ENCODE measurements around the gene TEX22. TPM values are rescaled to one million over a fixed set of nuclear protein-coding genes. Genes with fewer than 3 reads are reported as not detected.

TEX22 gene
- total RNA-seq, 1 donor from 2014 or later = 3.8 TPM

GRCh38 chr14:105444859-105445258 is 46.5 kb downstream of the TEX22 start:
- no peak for DNase-seq
- Histone ChIP-seq H3K27ac (no peak overlapping the region), H3K36me3 (peaks cover 19% of the 10 kb centered on the region), H3K4me1 (peaks cover 9% of the 10 kb centered on the region), H3K27me3 (ENCODE audit: low read depth) (no peaks in the 10 kb centered on the region), H3K9me3 (no peaks in the 10 kb centered on the region), H3K4me3 (no peak overlapping the region)
- intact Hi-C loops (cut with DNase I) = no loop called here
- TF ChIP-seq CTCF (IDR thresholded peaks at IDR 0.05) = no peak
- ATAC-seq = no peak

- ATAC-seq (no peak), DNase-seq (no peak)
- Histone ChIP-seq H3K27ac (no peak overlapping the region), H3K36me3 (peaks cover 21% of the 10 kb centered on the region), H3K4me3 (no peak overlapping the region), H3K4me1 (peaks cover 9% of the 10 kb centered on the region), H3K9me3 (no peaks in the 10 kb centered on the region), H3K27me3 (ENCODE audit: low read depth) (no peaks in the 10 kb centered on the region)
- intact Hi-C loops (cut with DNase I) = no loop called here
- no peak for TF ChIP-seq CTCF (IDR thresholded peaks at IDR 0.05)
Measured at GRCh38 chr14:105445290-105445689, 47.0 kb downstream of the TEX22 start.

GRCh38 chr14:105445901-105446845 is 47.8 kb downstream of the TEX22 start:
- H3K4me3 ChIP-seq = no peak overlapping the region
- no peaks in the 10 kb centered on the region for H3K27me3 ChIP-seq (ENCODE audit: low read depth)
- H3K9me3 ChIP-seq = no peaks in the 10 kb centered on the region
- peaks cover 9% of the 10 kb centered on the region for H3K4me1 ChIP-seq
- H3K27ac ChIP-seq = no peak overlapping the region
- DNase-seq (no peak), ATAC-seq (no peak)
- H3K36me3 ChIP-seq = peaks cover 28% of the 10 kb centered on the region
- no peak for TF ChIP-seq CTCF (IDR thresholded peaks at IDR 0.05)
- intact Hi-C loops (cut with DNase I) = no loop called here

- peaks cover 30% of the 10 kb centered on the region for H3K36me3 ChIP-seq
- no peaks in the 10 kb centered on the region for H3K9me3 ChIP-seq
- no peak overlapping the region for H3K27ac ChIP-seq
- intact Hi-C loops (cut with DNase I) = no loop called here
- peaks cover 9% of the 10 kb centered on the region for H3K4me1 ChIP-seq
- TF ChIP-seq CTCF (IDR thresholded peaks at IDR 0.05) = no peak
- no peak overlapping the region for H3K4me3 ChIP-seq
- ATAC-seq (no peak), DNase-seq (no peak)
- no peaks in the 10 kb centered on the region for H3K27me3 ChIP-seq (ENCODE audit: low read depth)
Measured at GRCh38 chr14:105446971-105447370, 48.6 kb downstream of the TEX22 start.

DNA sequence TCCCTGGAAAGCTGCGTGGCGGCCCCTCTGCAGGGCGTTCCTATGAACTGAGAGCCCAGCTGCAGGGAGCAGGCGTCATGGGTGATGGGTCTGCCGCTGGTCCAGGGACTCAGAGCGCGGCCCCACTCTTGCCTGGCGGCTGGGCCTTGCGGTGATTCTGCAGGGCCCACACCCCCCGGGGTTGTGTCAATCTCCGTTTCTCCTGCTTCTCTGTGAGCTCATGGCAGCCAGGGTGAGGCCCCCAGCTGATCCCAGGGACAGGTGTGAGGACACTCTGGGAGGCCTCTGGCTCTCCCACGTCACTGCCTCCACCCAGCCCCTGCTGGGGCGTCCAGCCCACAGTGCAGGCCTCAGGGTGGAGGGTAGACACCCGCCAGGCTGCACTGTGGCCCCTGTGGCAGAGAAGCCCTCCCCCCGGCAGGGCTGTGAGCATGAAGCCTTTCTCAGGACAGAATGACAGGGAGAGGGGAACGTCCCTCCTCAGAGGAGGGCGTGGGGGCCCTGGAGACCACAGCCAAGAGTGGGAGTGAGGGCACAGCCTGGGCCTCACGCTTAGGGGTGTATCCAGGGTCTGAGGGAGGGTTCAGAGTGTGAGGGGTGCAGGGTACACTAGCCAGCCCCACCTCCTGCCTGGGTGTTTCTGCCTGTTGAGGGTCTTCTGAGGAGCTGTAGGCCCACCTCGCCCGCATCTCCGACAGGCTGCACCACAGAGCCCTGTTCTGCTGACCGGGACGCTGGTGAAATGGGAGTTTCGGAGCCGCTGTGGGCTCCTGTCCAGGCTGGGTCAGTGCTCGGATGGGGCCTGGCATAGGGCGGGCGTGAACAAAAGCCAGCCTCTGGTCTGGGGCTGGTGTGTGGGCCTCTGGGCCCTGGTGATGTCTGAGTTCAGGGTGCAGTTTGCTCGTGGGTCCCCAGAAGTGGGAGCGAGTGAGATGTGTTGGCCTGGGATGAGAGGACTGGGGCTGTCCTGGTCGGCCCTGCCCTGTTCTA is 49.6 kb downstream of the TEX22 start:
- ATAC-seq = peak; percentile 2
- H3K36me3 ChIP-seq = peaks cover 23% of the 10 kb centered on the region
- no peak for TF ChIP-seq CTCF (IDR thresholded peaks at IDR 0.05)
- no peak overlapping the region for H3K4me3 ChIP-seq
- no peaks in the 10 kb centered on the region for H3K9me3 ChIP-seq
- intact Hi-C loops (cut with DNase I) = no loop called here
- no peak for DNase-seq
- peak overlapping the region; percentile 41 for H3K27ac ChIP-seq
- H3K27me3 ChIP-seq (ENCODE audit: low read depth) = no peaks in the 10 kb centered on the region
- peaks cover 9% of the 10 kb centered on the region for H3K4me1 ChIP-seq

All from lower lobe of right lung (tissue), 2 donors.